H1 (cell line): Measurements from ENCODE around the gene TNS4. TPM values are rescaled to one million over a fixed set of nuclear protein-coding genes. Genes with fewer than 3 reads are reported as not detected.
A peak's percentile ranks its signal among the peaks of the same experiment; 100 is the strongest.

Source experiments
- CTCF ChIA-PET: fragments of 300-600 bp; sonication (Branson Sonifier 250); formaldehyde crosslinking; loops from one replicate; lab custom pipeline; 2021; ENCODE audit not compliant: partially characterized antibody; lab: Charles Lee
- POLR2A ChIA-PET: fragments of 300-600 bp; sonication (Branson Sonifier 250); formaldehyde crosslinking; loops from one replicate; lab custom pipeline; 2021; ENCODE audit warnings: inconsistent platforms; ENCODE audit not compliant: partially characterized antibody; lab: Charles Lee
- DNase-seq, 2 experiments: peaks; one replicate each; pipeline versions ENCODE4 v3.0.0 to v3.0.0-alpha.2; 2010 to 2022; ENCODE audit warnings: low spot score in 2 of 2, low read depth in 1 of 2, mixed read lengths in 1 of 2
- FAIRE-seq: peaks from 2 replicates; lab custom pipeline; 2011; peaks lifted over from hg19 to GRCh38; lab: Jason Lieb, UNC
- H2AFZ ChIP-seq: 2 replicates; pipeline ENCODE4 v1.8.1; 2012; ENCODE audit warnings: low read length, inconsistent platforms
- H2AK5ac ChIP-seq: 2 replicates; pipeline ENCODE4 v1.6.1; 2013; ENCODE audit warnings: low read depth, low read length
- H2BK120ac ChIP-seq: replicated peaks from 2 replicates; pipeline ENCODE3; 2013; ENCODE audit warnings: low read depth, low read length, inconsistent platforms
- H2BK12ac ChIP-seq: 2 replicates; pipeline ENCODE4 v1.6.1; 2013; ENCODE audit warnings: low read depth, low read length
- H2BK15ac ChIP-seq: 2 replicates; pipeline ENCODE4 v1.6.1; 2013; ENCODE audit warnings: low read length
- H2BK20ac ChIP-seq: 2 replicates; pipeline ENCODE4 v1.6.1; 2013; ENCODE audit warnings: low read length
- H2BK5ac ChIP-seq: 2 replicates; pipeline ENCODE4 v1.6.1; 2013; ENCODE audit warnings: low read depth, low read length
- H3K14ac ChIP-seq: 2 replicates; pipeline ENCODE4 v1.6.1; 2013; ENCODE audit warnings: inconsistent platforms; ENCODE audit not compliant: insufficient read length
- H3K18ac ChIP-seq: 2 replicates; pipeline ENCODE4 v1.6.1; 2013; ENCODE audit warnings: low read length; ENCODE audit errors: extremely low read depth
- H3K23ac ChIP-seq: 2 replicates; pipeline ENCODE4 v1.6.1; 2013; ENCODE audit warnings: inconsistent platforms; ENCODE audit not compliant: insufficient read length
- H3K23me2 ChIP-seq: 2 replicates; pipeline ENCODE4 v1.6.1; 2013; ENCODE audit warnings: low read depth, low read length
- H3K27ac ChIP-seq: 2 replicates; pipeline ENCODE4 v1.6.1; 2011; ENCODE audit warnings: low read depth, low read length, inconsistent platforms
- H3K27me3 ChIP-seq, 4 experiments: replicated peaks in 1 of 4; 1 replicate in 1 of 4; 2 replicates in 3 of 4; pipeline versions ENCODE4 v1.6.1 to v1.8.1; 2011 to 2013; ENCODE audit warnings: low read length in 3 of 4, mild to moderate bottlenecking in 3 of 4, inconsistent platforms in 2 of 4, mixed read lengths in 2 of 4, moderate library complexity in 1 of 4; ENCODE audit not compliant: control insufficient read depth in 3 of 4, insufficient read depth in 3 of 4; ENCODE audit errors: extremely low read depth in 1 of 4
- H3K36me3 ChIP-seq, 4 experiments: 2 replicates each; pipeline versions ENCODE4 v1.6.1 to v1.8.1; 2011 to 2013; ENCODE audit warnings: mild to moderate bottlenecking in 4 of 4, low read length in 3 of 4, moderate library complexity in 2 of 4, control low read depth in 1 of 4, inconsistent platforms in 1 of 4; ENCODE audit not compliant: insufficient read depth in 4 of 4, control insufficient read depth in 2 of 4
- H3K4ac ChIP-seq: replicated peaks from 2 replicates; pipeline ENCODE3; 2013; ENCODE audit warnings: low read length, low read depth, mixed read lengths, inconsistent platforms; ENCODE audit not compliant: insufficient read length
- H3K4me1 ChIP-seq, 4 experiments: replicated peaks in 1 of 4; 1 replicate in 1 of 4; 2 replicates in 3 of 4; pipeline versions ENCODE4 v1.6.1 to v1.8.1; 2011 to 2013; ENCODE audit warnings: low read length in 3 of 4, inconsistent platforms in 2 of 4, mixed read lengths in 1 of 4; ENCODE audit not compliant: insufficient read depth in 4 of 4, control insufficient read depth in 3 of 4
- H3K4me2 ChIP-seq, 2 experiments: 2 replicates each; pipeline versions ENCODE4 v1.6.1 to v1.8.1; 2011 to 2013; ENCODE audit warnings: low read depth in 2 of 2, low read length in 2 of 2, control low read depth in 1 of 2, inconsistent platforms in 1 of 2, mild to moderate bottlenecking in 1 of 2; ENCODE audit not compliant: insufficient read depth in 1 of 2
- H3K4me3 ChIP-seq, 4 experiments: fragments of 200-600, 300-600 bp in 1 of 4; sonication (generic), shearing (Covaris generic), sonication (Bioruptor Twin) in 1 of 4; 2 replicates each; pipeline versions ENCODE4 v1.5.1 to v1.8.1; 2011 to 2016; ENCODE audit warnings: low read length in 4 of 4, low read depth in 3 of 4, control low read depth in 2 of 4, inconsistent platforms in 2 of 4, mild to moderate bottlenecking in 2 of 4, mixed read lengths in 1 of 4, moderate library complexity in 1 of 4; ENCODE audit not compliant: insufficient read depth in 2 of 4; ENCODE audit errors: extremely low read depth in 1 of 4
- H3K56ac ChIP-seq: replicated peaks from 2 replicates; pipeline ENCODE3; 2013; ENCODE audit warnings: low read depth, mild to moderate bottlenecking, mixed read lengths, low read length, inconsistent platforms; ENCODE audit not compliant: insufficient read length
- H3K79me1 ChIP-seq: 2 replicates; pipeline ENCODE4 v1.6.1; 2013; ENCODE audit warnings: low read depth, low read length, control low read depth
- H3K79me2 ChIP-seq, 2 experiments: 2 replicates each; pipeline versions ENCODE4 v1.6.1 to v1.8.1; 2012 to 2013; ENCODE audit warnings: low read length in 2 of 2, mild to moderate bottlenecking in 2 of 2, inconsistent platforms in 1 of 2; ENCODE audit not compliant: insufficient read depth in 2 of 2, control insufficient read depth in 1 of 2
- H3K9ac ChIP-seq, 4 experiments: replicated peaks in 1 of 4; 1 replicate in 1 of 4; 2 replicates in 3 of 4; pipeline versions ENCODE4 v1.6.1 to v1.8.1; 2011 to 2013; ENCODE audit warnings: low read depth in 3 of 4, low read length in 3 of 4, control low read depth in 2 of 4, mild to moderate bottlenecking in 2 of 4, moderate library complexity in 2 of 4, inconsistent platforms in 1 of 4; ENCODE audit errors: extremely low read depth in 1 of 4
- H3K9me3 ChIP-seq, 2 experiments: 2 replicates each; pipeline versions ENCODE4 v1.6.1 to v1.8.1; 2012 to 2013; ENCODE audit warnings: mild to moderate bottlenecking in 2 of 2, moderate library complexity in 2 of 2, control low read depth in 1 of 2, inconsistent platforms in 1 of 2, low read depth in 1 of 2, low read length in 1 of 2, mixed read lengths in 1 of 2; ENCODE audit not compliant: insufficient read depth in 2 of 2
- H4K20me1 ChIP-seq, 2 experiments: replicated peaks in 1 of 2; 2 replicates each; pipeline versions ENCODE3 to v1.8.1; 2011 to 2013; ENCODE audit warnings: inconsistent platforms in 2 of 2, low read length in 2 of 2, mild to moderate bottlenecking in 1 of 2; ENCODE audit not compliant: insufficient read depth in 2 of 2, control insufficient read depth in 1 of 2
- H4K5ac ChIP-seq: 2 replicates; pipeline ENCODE4 v1.6.1; 2013; ENCODE audit warnings: low read length, low read depth, mixed read lengths, inconsistent platforms; ENCODE audit not compliant: insufficient read length
- H4K8ac ChIP-seq: 2 replicates; pipeline ENCODE4 v1.8.0; 2013; ENCODE audit warnings: mild to moderate bottlenecking, moderate library complexity, low read length, inconsistent platforms; ENCODE audit not compliant: insufficient read depth; ENCODE audit errors: extremely low read depth
- H4K91ac ChIP-seq: replicated peaks from 2 replicates; pipeline ENCODE3; 2013; ENCODE audit warnings: low read length, mixed read lengths, inconsistent platforms; ENCODE audit not compliant: insufficient read length
- CHD1 ChIP-seq: IDR thresholded peaks from 2 replicates; pipeline ENCODE4 v1.6.1; 2012; ENCODE audit warnings: low read depth, low read length, improper control_type of control experiment
- CREB1 ChIP-seq: IDR thresholded peaks from 2 replicates; pipeline ENCODE4 v1.6.1; 2012; ENCODE audit warnings: inconsistent platforms
- KDM5A ChIP-seq: fragments of 200-600 bp; IDR thresholded peaks from 2 replicates; pipeline ENCODE4 v1.7.1; 2012; ENCODE audit warnings: mild to moderate bottlenecking, low read length, inconsistent platforms, mixed read lengths
- PHF8 ChIP-seq: fragments of 200-600 bp; sonication (generic); conservative IDR thresholded peaks from 2 replicates; pipeline ENCODE4 v1.7.1; 2012; ENCODE audit warnings: low read depth, mild to moderate bottlenecking, inconsistent platforms, low read length, moderate library complexity
- RFX5 ChIP-seq: IDR thresholded peaks from 2 replicates; pipeline ENCODE4 v1.6.1; 2011; ENCODE audit warnings: low read depth, low read length, improper control_type of control experiment, borderline replicate concordance
- RNF2 ChIP-seq: fragments of 200-900, 300-1000 bp; sonication (generic); IDR thresholded peaks from 2 replicates; pipeline ENCODE4 v1.7.1; 2016; ENCODE audit warnings: borderline replicate concordance, low read depth, mild to moderate bottlenecking, antibody characterized with exemption, low read length; ENCODE audit not compliant: poor library complexity, severe bottlenecking; ENCODE audit errors: missing control alignments
- SIX5 ChIP-seq: IDR thresholded peaks from 2 replicates; pipeline ENCODE4 v1.6.1; 2011; ENCODE audit warnings: mild to moderate bottlenecking, low read depth, low read length
- SUZ12 ChIP-seq: fragments of 200-600 bp; sonication (generic); IDR thresholded peaks from 2 replicates; pipeline ENCODE4 v1.6.1; 2012; ENCODE audit warnings: mild to moderate bottlenecking, inconsistent platforms, low read length, moderate library complexity, mixed read lengths
- TEAD4 ChIP-seq: IDR thresholded peaks from 2 replicates; pipeline ENCODE4 v1.6.1; 2012; ENCODE audit warnings: low read depth, low read length, inconsistent platforms, mixed read lengths
- WGBS, 2 experiments: shearing (Covaris generic) in 1 of 2; methylation state at CpG; one replicate each; pipeline versions ENCODE4 v1.1.6 to v1.1.7; 2013 to 2015; ENCODE audit warnings: low lambda C conversion rate in 2 of 2, mixed read lengths in 2 of 2, inconsistent platforms in 1 of 2, low coverage in 1 of 2, missing lambda C conversion rate in 1 of 2; ENCODE audit not compliant: insufficient replicate concordance in 2 of 2, insufficient coverage in 1 of 2, insufficient read length in 1 of 2; ENCODE audit errors: extremely low coverage in 1 of 2, missing lambda C conversion rate in 1 of 2; 5-methylcytosine and 5-hydroxymethylcytosine counted together
- polyA plus RNA-seq, 7 experiments: library from polyadenylated mRNA; depleted of rRNA in 3 of 7; stranded (reverse) in 5 of 7; unstranded in 2 of 7; fragments of >200 nt in 5 of 7; fragments of 200-250 nt in 2 of 7; gene quantifications; 1 replicate in 5 of 7; 2 replicates in 1 of 7; 4 replicates in 1 of 7; pipeline versions ENCODE4 v1.2.1 to v1.2.3, GENCODE V29; 2011 to 2013; ENCODE audit warnings: missing spikeins in 2 of 7, mixed read lengths in 2 of 7
- total RNA-seq: library from RNA; stranded (reverse); fragmentation: NEBNext Ultra II Directional; extraction: Animal tissue kit (Norgen Biotek cat#: 25700); gene quantifications from 2 replicates; pipeline ENCODE4 v1.2.1, GENCODE V29; 2021

TNS4 gene
- total and polyA plus RNA-seq, 2 of the 8 experiments (the other 6 are each of a cell fraction or from before 2014, with no cell fraction given), result 0.20 to 0.21 TPM

GRCh38 chr17:40471846-40472732, 29.3 kb downstream of the TNS4 start:
- Histone ChIP-seq H3K27ac (no peak overlapping the region), H3K23ac (no peak overlapping the region), H3K4me2 (no peak overlapping the region), H3K56ac (no peak overlapping the region), H3K9me3 (peaks cover 4 to 12% of the 10 kb centered on the region in 2 experiments; a peak in 2 of 4 replicates), H3K9ac (no peak overlapping the region; a peak in 1 of 7 replicates), H2BK120ac (no peak overlapping the region), H3K23me2 (no peaks in the 10 kb centered on the region; the same call in 1 of the 2 replicates), H3K4me1 (peaks cover 3 to 15% (median 10%) of the 10 kb centered on the region in 4 experiments), H3K4ac (no peak overlapping the region), H3K27me3 (no peaks in the 10 kb centered on the region; a peak in 1 of 7 replicates), H2BK15ac (peak overlapping the region; percentile 81), H4K20me1 (no peaks in the 10 kb centered on the region), H2BK5ac (peak overlapping the region; percentile 60; the same call in 1 of the 2 replicates), H3K36me3 (no peaks in the 10 kb centered on the region), H2AK5ac (peak overlapping the region; percentile 86; the same call in 1 of the 2 replicates), H4K91ac (peak overlapping the region; percentile 85), H2BK20ac (peak overlapping the region; percentile 16; the same call in 1 of the 2 replicates), H2AFZ (no peak overlapping the region), H3K18ac (peak overlapping the region; percentile 32; the same call in 1 of the 2 replicates), H4K8ac (no peak overlapping the region), H3K79me2 (no peaks in the 10 kb centered on the region), H3K79me1 (no peaks in the 10 kb centered on the region), H2BK12ac (peak overlapping the region; percentile 39; the same call in 1 of the 2 replicates), H4K5ac (no peak overlapping the region), H3K4me3 (no peak overlapping the region), H3K14ac (no peak overlapping the region)
- WGBS, 2 experiments, result 88% methylated on average over 6 of the region's 6 CpGs; no CpG with 5 or more reads in 1 of the 2 experiments
- no peak for FAIRE-seq
- POLR2A ChIA-PET, result interaction anchor here (0.9 to 2.6 kb wide), 7 partner anchors 9 to 67 kb away, joined by 3 to 9 read pairs (median 5); no protein-coding TSS in a partner anchor
- DNase-seq, result no peak
- CTCF ChIA-PET, result interaction anchor here (0.9 to 34.1 kb wide), 9 partner anchors 15 to 88 kb away, joined by 3 to 739 read pairs (median 3); partner anchors contain the start of gene IGFBP4
- no peak for TF ChIP-seq SUZ12
- TF ChIP-seq PHF8, result no peak
- no peak for TF ChIP-seq TEAD4
- TF ChIP-seq RNF2, result no peak
- no peak for TF ChIP-seq RFX5
- no peak for TF ChIP-seq SIX5
- no peak for TF ChIP-seq KDM5A
- TF ChIP-seq CREB1, result no peak
- TF ChIP-seq CHD1, result no peak
